Brain pericyte (primary cell): ENCODE measurements around the gene SLC39A2.
"Not testable (repeated sequence)": the region's sequence is repeated elsewhere in the genome, so short reads cannot be mapped to it uniquely, and the experiment has no call there.

Experiments used
- DNase-seq: peaks from one replicate; pipeline ENCODE4 v3.0.0-alpha.2; 2012; ENCODE audit warnings: low read depth, low spot score

SLC39A2 gene

GRCh38 chr14:20996521-20996920 is 2.6 kb upstream of the SLC39A2 start:
- DNase-seq = no peak

- no peak for DNase-seq
Observed at GRCh38 chr14:20997115-20997514, 2.0 kb upstream of the SLC39A2 start.

GRCh38 chr14:20997564-20997963 is 1.5 kb upstream of the SLC39A2 start:
- no peak for DNase-seq

GRCh38 chr14:20998139-20998538 is 954 bp upstream of the SLC39A2 start:
- DNase-seq = no peak

GRCh38 chr14:20999591-20999990 is 498 bp downstream of the SLC39A2 start:
- no peak for DNase-seq

GRCh38 chr14:21001218-21001617 is 2.1 kb downstream of the SLC39A2 start:
- DNase-seq = no peak

- no peak for DNase-seq
Observed at GRCh38 chr14:21003788-21004346, 4.8 kb downstream of the SLC39A2 start.

GRCh38 chr14:21009721-21010120 is 10.6 kb downstream of the SLC39A2 start:
- DNase-seq = not testable (repeated sequence)

GRCh38 chr14:21011136-21011535 is 12.0 kb downstream of the SLC39A2 start:
- no peak for DNase-seq

GRCh38 chr14:21014761-21015190 is 15.7 kb downstream of the SLC39A2 start:
- DNase-seq = peak; percentile 62

GRCh38 chr14:21015312-21015711 is 16.2 kb downstream of the SLC39A2 start:
- DNase-seq = no peak

- DNase-seq = no peak
Observed at GRCh38 chr14:21016413-21017190, 17.5 kb downstream of the SLC39A2 start.

GRCh38 chr14:21017528-21018245 is 18.6 kb downstream of the SLC39A2 start:
- no peak for DNase-seq

- DNase-seq = no peak
Observed at GRCh38 chr14:21018286-21018685, 19.2 kb downstream of the SLC39A2 start.

GRCh38 chr14:21018781-21019180 is 19.7 kb downstream of the SLC39A2 start:
- no peak for DNase-seq

- no peak for DNase-seq
Observed at GRCh38 chr14:21019366-21019765, 20.3 kb downstream of the SLC39A2 start.

GRCh38 chr14:21020977-21021545 is 22.0 kb downstream of the SLC39A2 start:
- DNase-seq = no peak

- no peak for DNase-seq
Observed at GRCh38 chr14:21022686-21023085, 23.6 kb downstream of the SLC39A2 start.

- DNase-seq = no peak
Observed at GRCh38 chr14:21023174-21023573, 24.1 kb downstream of the SLC39A2 start.

GRCh38 chr14:21023817-21024584 is 24.9 kb downstream of the SLC39A2 start:
- DNase-seq = no peak

- DNase-seq = no peak
Observed at GRCh38 chr14:21024585-21025370, 25.7 kb downstream of the SLC39A2 start, which contains the start of gene NDRG2. NDRG2 (minus strand) TSS chr14:21025061; CDS start chr14:21023315, 1,746 bp downstream.
